HG03135 (cell line): ENCODE data around the gene RIC1.
"Not testable (repeated sequence)": the region's sequence is repeated elsewhere in the genome, so short reads cannot be mapped to it uniquely, and the experiment has no call there.

Source experiments
- ATAC-seq: cut with Tn5 transposase; IDR thresholded peaks from one replicate; pipeline ENCODE4 v1.9.1; 2021; ENCODE audit warnings: mild to moderate bottlenecking, moderate library complexity; ENCODE audit not compliant: unreplicated experiment

RIC1 gene

DNA sequence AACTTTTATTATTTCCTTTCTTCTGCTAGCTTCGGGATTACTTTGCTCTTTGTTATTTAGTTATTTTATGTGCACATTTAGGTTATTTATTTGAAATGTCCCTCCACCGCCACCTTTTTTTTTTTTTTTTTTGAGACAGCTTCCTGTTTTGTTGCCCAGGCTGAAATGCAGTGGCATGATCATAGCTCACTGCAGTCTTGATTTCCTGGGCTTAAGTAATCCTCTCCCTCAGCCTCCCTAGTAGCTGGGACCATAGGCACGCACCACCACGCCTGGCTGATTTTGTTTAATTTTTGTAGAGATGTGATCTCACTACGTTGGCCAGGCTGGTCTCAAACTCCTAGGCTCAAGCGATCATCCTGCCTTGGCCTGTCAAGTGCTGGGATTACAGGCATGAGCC, 38.5 kb downstream of the RIC1 start:
- ATAC-seq, result no peak

DNA sequence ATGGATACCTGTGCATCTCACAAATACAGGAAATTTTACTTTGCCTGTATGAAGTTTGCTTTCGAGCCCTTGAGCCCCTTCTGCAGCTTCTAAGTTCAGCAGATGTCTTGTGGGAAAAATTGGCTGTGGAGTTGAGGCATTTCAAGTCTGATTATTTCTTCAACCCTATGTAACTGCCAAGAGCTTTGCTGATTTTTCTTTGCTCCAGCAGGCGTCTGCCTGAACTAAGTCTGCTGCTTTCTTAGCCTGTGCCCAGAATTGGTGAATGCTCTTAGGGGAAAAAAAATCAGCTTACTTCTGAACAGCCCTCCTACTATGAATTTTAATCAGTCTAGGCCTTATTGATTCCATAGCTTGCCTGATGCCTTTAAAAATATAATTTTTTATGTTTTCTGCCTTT, 41.2 kb downstream of the RIC1 start:
- no peak for ATAC-seq

DNA sequence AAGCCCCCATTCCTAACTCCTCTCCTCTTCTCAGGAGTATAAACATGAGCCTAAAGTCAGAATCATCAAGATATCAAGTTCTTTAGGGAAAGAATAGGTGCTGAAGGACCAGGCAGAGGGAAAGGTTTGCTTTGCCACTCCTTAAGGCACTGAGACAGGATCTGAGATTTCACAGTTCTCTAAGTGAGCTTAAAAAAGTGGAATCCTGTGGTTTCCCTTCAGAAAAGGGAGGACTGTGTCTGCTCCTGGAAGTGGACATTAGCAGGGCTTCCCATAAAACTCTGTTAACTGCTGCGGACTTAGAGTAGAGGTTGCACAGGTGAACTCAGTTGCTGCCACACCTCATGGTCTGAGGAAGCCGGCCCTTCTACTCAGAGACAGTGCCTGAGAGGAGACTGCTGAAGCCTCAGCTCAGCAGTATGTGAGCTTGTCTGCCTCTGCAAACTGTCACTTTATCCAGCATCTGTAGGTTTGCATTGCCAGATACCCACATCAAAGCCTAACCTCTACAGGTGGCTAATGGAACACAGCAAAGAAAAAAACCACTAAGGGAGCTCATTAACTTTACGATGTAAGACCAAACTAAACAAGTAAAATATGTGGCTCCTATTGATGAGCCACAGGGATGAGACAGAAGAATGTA, 42.9 kb downstream of the RIC1 start:
- no peak for ATAC-seq

GRCh38 chr9:5675046-5675445, 46.1 kb downstream of the RIC1 start:
- not testable (repeated sequence) for ATAC-seq

- not testable (repeated sequence) for ATAC-seq
These were observed 54.7 kb downstream of the RIC1 start for GRCh38 chr9:5683591-5683990.

DNA sequence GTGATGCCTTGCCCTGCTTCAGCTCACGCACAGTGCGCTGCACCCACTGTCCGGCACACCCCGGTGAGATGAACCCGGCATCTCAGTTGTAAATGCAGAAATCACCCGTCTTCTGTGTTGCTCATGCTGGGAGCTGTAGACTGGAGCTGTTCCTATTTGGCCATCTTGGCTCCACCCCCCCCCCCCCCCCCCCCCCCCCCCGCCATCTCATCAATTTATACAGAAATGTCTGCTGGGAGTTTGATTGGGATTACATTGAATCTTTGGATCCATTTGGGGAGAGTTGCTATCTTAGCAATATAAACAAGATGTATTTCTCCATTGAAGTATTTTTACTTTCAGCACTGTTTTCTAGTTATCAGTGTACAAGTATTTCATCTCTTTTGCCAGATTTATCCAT, 55.2 kb downstream of the RIC1 start:
- no peak for ATAC-seq

GRCh38 chr9:5688109-5688508, 59.2 kb downstream of the RIC1 start:
- no peak for ATAC-seq

GRCh38 chr9:5690278-5690677, 61.4 kb downstream of the RIC1 start:
- no peak for ATAC-seq

- ATAC-seq, result no peak
These were observed 67.0 kb downstream of the RIC1 start for GRCh38 chr9:5695860-5696259.

DNA sequence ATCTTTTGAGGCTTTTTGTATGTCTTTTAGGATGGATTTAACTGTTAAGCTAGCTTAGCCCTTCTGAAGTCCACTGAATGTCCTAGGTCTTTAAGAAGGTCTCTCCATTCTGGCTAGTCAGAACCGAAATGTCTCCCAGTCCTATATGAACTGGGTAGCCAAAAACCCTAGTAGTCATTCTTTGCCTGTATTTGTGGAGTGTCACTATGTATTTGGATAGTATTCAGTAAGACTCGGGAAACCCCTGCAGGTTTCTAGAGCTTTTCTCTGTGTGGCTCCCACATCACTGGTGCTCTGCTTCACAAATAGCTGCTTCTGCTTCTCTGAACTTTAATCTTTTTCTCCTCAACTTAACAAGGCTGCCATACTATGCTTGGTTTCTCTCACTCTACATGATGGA, 68.0 kb downstream of the RIC1 start:
- ATAC-seq, result peak; percentile 57

GRCh38 chr9:5698004-5698403, 69.1 kb downstream of the RIC1 start:
- ATAC-seq, result no peak

- ATAC-seq, result no peak
These were observed 70.1 kb downstream of the RIC1 start for GRCh38 chr9:5698810-5699556.

GRCh38 chr9:5708414-5708813, 79.5 kb downstream of the RIC1 start:
- ATAC-seq, result no peak

GRCh38 chr9:5712651-5713390, 83.9 kb downstream of the RIC1 start:
- ATAC-seq, result no peak

GRCh38 chr9:5714501-5715401, 85.8 kb downstream of the RIC1 start:
- no peak for ATAC-seq

DNA sequence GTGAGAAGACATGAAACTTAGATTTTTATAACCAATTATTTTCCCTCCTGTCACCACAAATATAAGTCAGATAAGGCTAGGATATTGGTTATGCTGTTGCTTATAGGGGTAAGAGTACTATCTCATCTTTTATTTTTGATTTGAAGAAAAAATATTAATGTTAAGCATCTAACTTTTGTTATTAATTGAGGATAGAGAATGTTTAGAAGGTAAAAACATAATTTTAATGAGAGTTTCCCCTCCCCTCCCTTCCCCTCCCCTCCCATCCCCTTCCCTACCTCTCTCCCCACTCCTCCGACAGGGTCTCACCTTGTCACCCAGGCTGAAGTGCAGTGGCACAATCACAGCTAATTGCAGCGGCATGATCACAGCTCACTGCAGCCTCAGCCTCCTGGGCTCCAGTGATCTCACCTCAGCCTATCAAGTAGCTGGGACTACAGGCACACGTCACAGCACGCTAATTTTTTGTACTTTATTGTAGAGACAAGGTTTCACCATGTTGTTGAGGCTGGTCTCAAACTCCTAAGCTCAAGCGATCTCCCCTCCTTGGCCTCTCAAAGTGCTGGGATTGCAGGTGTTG, 86.7 kb downstream of the RIC1 start:
- ATAC-seq, result no peak

DNA sequence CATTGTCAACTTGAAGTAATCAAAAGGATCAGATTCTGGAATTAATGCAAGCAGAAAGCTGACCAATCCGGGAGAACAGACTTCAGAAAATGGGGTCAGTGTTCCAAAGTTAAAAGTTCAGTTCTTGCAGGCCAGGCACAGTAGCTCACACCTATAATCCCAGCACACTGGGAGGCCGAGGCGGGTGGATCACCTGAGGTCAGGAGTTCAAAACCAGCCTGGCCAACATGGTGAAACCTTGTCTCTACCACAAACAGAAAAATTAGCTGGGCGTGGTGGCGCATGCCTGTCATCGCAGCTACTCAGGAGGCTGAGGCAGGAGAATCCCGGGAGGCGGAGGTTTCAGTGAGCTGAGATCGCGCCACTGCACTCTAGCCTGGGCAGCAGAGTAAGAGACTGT, 88.5 kb downstream of the RIC1 start:
- ATAC-seq, result not testable (repeated sequence)

- no peak for ATAC-seq
These were observed 89.6 kb downstream of the RIC1 start for GRCh38 chr9:5718296-5719032.

- ATAC-seq, result no peak
These were observed 90.4 kb downstream of the RIC1 start for GRCh38 chr9:5719100-5719926.
